ENCODE measurements around the gene MINPP1.

MINPP1 gene

DNA sequence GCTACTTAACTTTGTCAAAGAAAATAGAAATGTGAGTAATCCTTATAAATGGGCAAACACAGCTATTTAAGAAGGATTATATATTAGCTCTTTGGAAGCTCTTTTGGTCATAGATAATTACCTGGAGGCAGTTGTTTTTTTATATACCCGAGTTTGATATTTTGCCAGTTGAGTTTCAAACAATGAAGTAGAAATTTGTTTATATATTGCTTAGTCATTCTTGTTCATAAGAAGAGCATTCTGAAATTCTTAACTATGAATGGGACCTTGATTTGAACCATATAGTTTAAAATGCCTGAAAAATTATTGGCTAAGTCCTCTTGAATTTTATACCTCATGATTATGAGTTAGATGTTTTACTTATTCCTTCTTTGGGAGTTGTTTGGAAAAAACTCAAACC is 36.4 kb downstream of the MINPP1 start:
- peaks cover 28% of the 10 kb centered on the region for H3K4me1 Mint-ChIP-seq (ENCODE audit: low read depth)
- no peak for DNase-seq
- peaks cover 10% of the 10 kb centered on the region for H3K9me3 Mint-ChIP-seq
- H3K27ac Mint-ChIP-seq: no peak overlapping the region
- no peak overlapping the region for H3K4me3 Mint-ChIP-seq
- H3K36me3 Mint-ChIP-seq (ENCODE audit: low read depth): peaks cover 63% of the 10 kb centered on the region
- no peaks in the 10 kb centered on the region for H3K27me3 Mint-ChIP-seq

DNA sequence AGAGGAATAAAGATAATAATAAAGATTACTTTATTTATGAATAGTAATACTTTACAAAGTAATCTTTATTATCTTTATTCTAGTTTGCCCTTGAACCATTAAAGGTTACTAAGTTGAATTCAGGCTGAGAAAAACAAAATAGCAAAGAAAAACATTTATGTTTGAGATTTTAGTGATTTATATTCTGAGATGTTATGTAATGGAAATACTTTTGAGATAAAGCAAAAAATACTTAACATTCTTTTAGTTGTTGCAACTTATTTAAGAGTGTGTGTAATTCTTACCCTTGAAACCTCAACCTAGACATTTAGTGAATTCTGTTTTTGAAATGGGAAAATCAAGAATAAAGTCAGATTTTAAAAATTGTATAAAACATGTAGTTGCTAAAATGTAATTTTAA is 40.0 kb downstream of the MINPP1 start:
- Mint-ChIP-seq H3K36me3 (ENCODE audit: low read depth) (peaks cover 59% of the 10 kb centered on the region), H3K4me3 (no peak overlapping the region), H3K27ac (no peak overlapping the region), H3K9me3 (peaks cover 10% of the 10 kb centered on the region), H3K27me3 (no peaks in the 10 kb centered on the region), H3K4me1 (ENCODE audit: low read depth) (peaks cover 22% of the 10 kb centered on the region)
- no peak for DNase-seq

DNA sequence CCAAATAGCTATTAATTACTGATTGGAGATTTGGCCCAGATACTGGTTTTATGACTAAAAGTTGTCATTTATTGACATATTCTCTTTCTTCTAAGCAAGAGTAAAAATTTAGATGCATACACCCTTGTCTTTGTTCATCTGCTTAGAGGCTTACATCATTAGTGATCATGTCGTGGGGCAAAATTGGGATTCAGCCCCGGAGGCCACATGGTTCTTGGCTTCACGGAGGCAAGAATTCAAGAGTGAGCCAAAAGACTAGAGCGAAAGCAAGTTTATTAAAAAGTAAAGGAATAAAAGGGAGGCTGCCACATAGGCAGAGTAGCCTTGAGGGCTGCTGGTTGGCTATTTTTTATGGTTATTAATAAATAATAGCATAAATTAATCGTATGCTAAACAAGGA is 41.1 kb downstream of the MINPP1 start:
- Mint-ChIP-seq H3K9me3 (peaks cover 10% of the 10 kb centered on the region), H3K27ac (no peak overlapping the region), H3K36me3 (ENCODE audit: low read depth) (peaks cover 52% of the 10 kb centered on the region), H3K4me3 (no peak overlapping the region), H3K4me1 (ENCODE audit: low read depth) (peaks cover 22% of the 10 kb centered on the region), H3K27me3 (no peaks in the 10 kb centered on the region)
- no peak for DNase-seq

DNA sequence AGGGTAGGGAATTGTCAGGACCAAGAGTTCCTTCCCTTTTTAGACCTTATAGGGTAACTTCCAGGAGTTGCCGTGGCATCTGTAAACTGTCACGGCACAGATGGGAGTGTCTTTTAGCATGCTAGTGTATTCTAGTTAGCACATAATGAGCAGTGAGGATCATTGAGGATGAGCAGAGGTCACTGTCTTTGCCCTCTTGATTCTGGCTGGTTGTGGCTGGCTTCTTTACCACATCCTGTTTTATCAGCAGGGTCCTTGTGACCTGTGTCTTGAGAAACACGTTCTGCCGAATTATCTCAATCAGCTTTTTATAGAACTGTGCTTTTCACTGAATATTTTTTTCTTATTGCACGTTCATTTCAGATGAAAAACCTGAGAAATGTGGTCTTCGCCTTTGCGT is 41.5 kb downstream of the MINPP1 start:
- H3K4me3 Mint-ChIP-seq: no peak overlapping the region
- no peak for DNase-seq
- H3K36me3 Mint-ChIP-seq (ENCODE audit: low read depth): peaks cover 48% of the 10 kb centered on the region
- H3K4me1 Mint-ChIP-seq (ENCODE audit: low read depth): peaks cover 26% of the 10 kb centered on the region
- no peak overlapping the region for H3K27ac Mint-ChIP-seq
- no peaks in the 10 kb centered on the region for H3K27me3 Mint-ChIP-seq
- H3K9me3 Mint-ChIP-seq: peaks cover 10% of the 10 kb centered on the region

DNA sequence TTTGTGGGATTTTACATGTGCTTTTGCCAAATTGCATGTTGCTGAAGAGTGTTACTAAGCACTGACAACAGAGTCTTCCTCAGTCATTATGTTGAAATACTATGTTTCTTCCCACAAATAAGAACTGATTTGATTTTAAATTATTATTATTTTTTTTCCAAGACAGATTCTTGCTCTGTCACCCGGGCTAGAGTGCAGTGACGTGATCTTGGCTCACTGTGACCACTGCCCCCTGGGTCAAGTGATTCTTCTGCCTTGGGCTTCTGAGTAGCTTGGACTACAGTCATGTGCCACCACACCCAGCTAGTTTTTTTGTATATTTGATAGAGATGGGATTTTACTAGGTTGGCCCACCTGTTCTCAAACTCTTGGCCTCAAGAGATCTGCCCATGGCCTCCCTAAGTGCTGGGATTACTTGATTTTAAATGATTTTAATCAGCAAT is 42.3 kb downstream of the MINPP1 start:
- Mint-ChIP-seq H3K4me1 (ENCODE audit: low read depth) (peaks cover 27% of the 10 kb centered on the region), H3K27ac (no peak overlapping the region), H3K9me3 (peaks cover 10% of the 10 kb centered on the region), H3K36me3 (ENCODE audit: low read depth) (peaks cover 41% of the 10 kb centered on the region), H3K27me3 (no peaks in the 10 kb centered on the region), H3K4me3 (no peak overlapping the region)
- no peak for DNase-seq

DNA sequence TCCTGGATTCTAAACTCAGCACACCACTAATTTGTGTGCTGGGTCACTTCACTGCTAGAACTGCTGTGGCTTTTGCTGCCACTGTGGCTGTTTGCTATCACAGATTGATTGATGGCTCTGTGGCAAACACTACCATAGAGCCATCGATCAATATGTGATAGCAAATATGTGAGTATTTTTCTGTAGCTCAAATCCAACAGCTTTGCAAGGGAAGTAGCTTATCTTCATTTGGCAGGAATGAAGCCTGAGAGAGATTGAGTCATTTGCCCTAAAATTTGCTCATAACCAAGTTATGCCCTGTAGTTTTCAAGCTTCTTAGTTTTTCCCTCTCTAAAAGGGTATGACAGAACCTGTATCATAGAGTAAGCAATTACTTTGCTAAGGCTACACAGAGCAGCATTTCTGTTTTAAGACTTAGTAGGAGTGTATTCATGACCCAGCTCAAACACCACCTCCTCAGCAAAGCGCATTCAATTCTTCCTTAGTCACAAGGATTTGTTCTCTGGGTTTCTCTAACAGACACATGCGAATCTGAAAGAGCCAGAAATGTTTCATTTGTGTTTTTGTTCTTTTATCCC is 43.1 kb downstream of the MINPP1 start:
- Mint-ChIP-seq H3K27me3 (no peaks in the 10 kb centered on the region), H3K4me3 (no peak overlapping the region), H3K4me1 (ENCODE audit: low read depth) (peaks cover 28% of the 10 kb centered on the region), H3K27ac (no peak overlapping the region), H3K9me3 (peaks cover 5% of the 10 kb centered on the region), H3K36me3 (ENCODE audit: low read depth) (peaks cover 41% of the 10 kb centered on the region)
- no peak for DNase-seq

DNA sequence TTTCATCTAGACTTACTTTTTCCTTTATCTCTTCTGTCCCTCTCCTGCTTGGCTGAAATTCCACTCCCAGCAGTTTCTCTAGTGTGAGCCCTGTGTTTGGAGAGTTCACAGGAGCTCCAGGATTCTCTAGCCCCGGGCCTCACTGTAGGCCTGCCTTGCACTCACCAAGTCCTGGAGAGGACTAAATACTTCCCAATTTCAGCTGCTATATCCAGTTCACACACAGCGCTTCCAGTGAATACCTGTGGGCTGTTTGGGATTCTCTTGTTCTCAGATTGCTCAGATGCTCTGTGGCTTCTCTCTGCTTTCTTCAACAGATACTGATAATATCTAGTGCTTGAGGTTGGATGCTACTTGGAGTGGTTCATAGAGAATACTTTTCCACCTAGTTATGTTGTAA is 46.0 kb downstream of the MINPP1 start:
- Mint-ChIP-seq H3K27ac (no peak overlapping the region), H3K36me3 (ENCODE audit: low read depth) (peaks cover 39% of the 10 kb centered on the region), H3K4me1 (ENCODE audit: low read depth) (peaks cover 27% of the 10 kb centered on the region), H3K27me3 (no peaks in the 10 kb centered on the region), H3K4me3 (no peak overlapping the region), H3K9me3 (no peaks in the 10 kb centered on the region)
- DNase-seq: no peak

DNA sequence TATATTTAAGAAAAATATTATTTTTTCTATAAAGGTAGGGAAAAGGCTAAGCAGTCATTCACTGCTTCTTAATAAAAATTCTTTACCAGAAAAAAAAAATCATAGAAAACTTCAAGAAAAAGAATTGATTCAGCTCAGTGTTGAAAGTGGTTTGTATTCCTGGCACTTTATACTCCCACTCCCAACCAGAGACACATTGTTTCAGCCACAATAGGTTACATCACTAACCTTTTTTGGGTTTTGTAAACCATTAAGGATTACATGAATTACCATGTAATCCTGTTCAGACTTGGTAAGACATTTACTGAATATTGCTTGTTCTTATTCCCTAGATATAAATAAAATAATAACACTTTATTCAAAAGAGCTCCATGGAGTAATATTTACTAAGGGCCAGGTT is 46.6 kb downstream of the MINPP1 start:
- Mint-ChIP-seq H3K36me3 (ENCODE audit: low read depth) (peaks cover 38% of the 10 kb centered on the region), H3K27me3 (no peaks in the 10 kb centered on the region), H3K4me3 (no peak overlapping the region), H3K9me3 (no peaks in the 10 kb centered on the region), H3K4me1 (ENCODE audit: low read depth) (peaks cover 23% of the 10 kb centered on the region), H3K27ac (no peak overlapping the region)
- DNase-seq: no peak

DNA sequence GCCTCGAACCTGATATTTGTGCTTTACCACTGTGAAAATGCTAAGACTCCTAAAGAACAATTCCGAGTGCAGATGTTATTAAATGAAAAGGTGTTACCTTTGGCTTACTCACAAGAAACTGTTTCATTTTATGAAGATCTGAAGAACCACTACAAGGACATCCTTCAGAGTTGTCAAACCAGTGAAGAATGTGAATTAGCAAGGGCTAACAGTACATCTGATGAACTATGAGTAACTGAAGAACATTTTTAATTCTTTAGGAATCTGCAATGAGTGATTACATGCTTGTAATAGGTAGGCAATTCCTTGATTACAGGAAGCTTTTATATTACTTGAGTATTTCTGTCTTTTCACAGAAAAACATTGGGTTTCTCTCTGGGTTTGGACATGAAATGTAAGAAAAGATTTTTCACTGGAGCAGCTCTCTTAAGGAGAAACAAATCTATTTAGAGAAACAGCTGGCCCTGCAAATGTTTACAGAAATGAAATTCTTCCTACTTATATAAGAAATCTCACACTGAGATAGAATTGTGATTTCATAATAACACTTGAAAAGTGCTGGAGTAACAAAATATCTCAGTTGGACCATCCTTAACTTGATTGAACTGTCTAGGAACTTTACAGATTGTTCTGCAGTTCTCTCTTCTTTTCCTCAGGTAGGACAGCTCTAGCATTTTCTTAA is 47.7 kb downstream of the MINPP1 start:
- no peak overlapping the region for H3K27ac Mint-ChIP-seq
- H3K36me3 Mint-ChIP-seq (ENCODE audit: low read depth): peaks cover 31% of the 10 kb centered on the region

DNA sequence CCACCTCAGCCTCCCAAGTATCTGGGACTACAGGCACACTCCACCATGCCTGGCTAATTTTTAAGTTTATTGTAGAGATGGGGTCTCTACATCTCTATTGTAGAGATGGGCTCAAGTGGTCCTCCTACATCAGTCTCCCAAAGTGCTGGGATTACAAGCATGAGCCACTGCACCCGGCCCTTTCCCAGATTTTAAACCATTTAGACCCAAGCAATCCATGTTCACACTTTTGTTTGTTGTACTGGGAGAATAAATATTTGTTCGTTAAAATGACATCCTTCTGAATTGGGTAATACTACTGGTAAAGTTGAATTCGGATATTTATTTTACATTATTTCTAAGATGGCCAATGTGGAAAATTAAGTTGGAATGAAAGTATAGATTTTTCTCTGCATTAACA is 52.7 kb downstream of the MINPP1 start:
- Mint-ChIP-seq H3K36me3 (ENCODE audit: low read depth) (peaks cover 17% of the 10 kb centered on the region), H3K4me1 (ENCODE audit: low read depth) (peaks cover 6% of the 10 kb centered on the region), H3K4me3 (no peak overlapping the region), H3K27me3 (peaks cover 4% of the 10 kb centered on the region), H3K27ac (no peak overlapping the region), H3K9me3 (peaks cover 1% of the 10 kb centered on the region)
- DNase-seq: no peak

More for the DNA sequence above, 47.7 kb downstream of the MINPP1 start:
- Mint-ChIP-seq H3K4me1 (ENCODE audit: low read depth) (peaks cover 23% of the 10 kb centered on the region), H3K9me3 (no peaks in the 10 kb centered on the region), H3K27me3 (no peaks in the 10 kb centered on the region), H3K4me3 (no peak overlapping the region)
- no peak for DNase-seq

DNA sequence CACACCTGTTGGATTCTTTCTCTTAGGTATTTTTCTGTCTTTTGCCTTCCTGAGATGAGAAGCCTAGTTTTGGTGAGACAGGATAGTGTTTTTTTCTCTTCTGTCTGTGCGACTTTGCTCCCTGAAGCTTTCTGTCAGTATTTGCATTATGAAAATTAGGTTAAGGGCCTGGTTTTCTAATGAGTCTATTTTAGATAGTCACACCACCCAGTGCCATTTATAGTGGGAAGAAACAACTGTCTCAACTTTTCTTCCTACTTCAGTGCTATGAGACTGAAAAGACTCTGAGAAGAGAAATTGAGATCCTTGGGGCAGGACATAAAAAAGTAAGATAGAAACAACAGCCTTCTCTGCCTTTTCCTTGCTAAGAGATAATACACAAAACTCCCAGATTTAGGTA is 53.6 kb downstream of the MINPP1 start:
- H3K4me3 Mint-ChIP-seq: no peak overlapping the region
- peaks cover 9% of the 10 kb centered on the region for H3K27me3 Mint-ChIP-seq
- H3K36me3 Mint-ChIP-seq (ENCODE audit: low read depth): peaks cover 10% of the 10 kb centered on the region
- H3K27ac Mint-ChIP-seq: no peak overlapping the region
- DNase-seq: no peak
- H3K4me1 Mint-ChIP-seq (ENCODE audit: low read depth): peaks cover 6% of the 10 kb centered on the region
- peaks cover 9% of the 10 kb centered on the region for H3K9me3 Mint-ChIP-seq

DNA sequence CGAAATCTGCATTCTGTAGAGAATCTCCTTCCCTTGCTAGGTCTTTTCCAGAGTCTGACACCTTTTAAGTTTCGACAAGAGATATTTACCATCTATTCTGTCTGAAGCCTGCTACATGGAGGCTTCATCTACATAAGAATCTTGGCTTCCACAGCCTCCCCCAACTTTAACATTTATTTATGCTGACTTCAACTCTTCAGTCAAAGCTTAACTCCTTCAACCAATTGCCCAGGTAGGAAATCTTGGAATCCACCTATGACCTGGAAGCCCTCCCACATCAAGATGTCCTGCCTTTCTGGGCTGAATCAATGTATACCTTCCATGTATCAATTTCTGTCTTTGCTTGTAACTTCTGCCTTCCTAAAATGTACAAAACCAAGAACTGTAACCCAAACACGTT is 54.7 kb downstream of the MINPP1 start:
- H3K4me1 Mint-ChIP-seq (ENCODE audit: low read depth): peaks cover 6% of the 10 kb centered on the region
- DNase-seq: no peak
- peaks cover 9% of the 10 kb centered on the region for H3K27me3 Mint-ChIP-seq
- peaks cover 10% of the 10 kb centered on the region for H3K9me3 Mint-ChIP-seq
- H3K36me3 Mint-ChIP-seq (ENCODE audit: low read depth): peaks cover 4% of the 10 kb centered on the region
- no peak overlapping the region for H3K4me3 Mint-ChIP-seq
- no peak overlapping the region for H3K27ac Mint-ChIP-seq

DNA sequence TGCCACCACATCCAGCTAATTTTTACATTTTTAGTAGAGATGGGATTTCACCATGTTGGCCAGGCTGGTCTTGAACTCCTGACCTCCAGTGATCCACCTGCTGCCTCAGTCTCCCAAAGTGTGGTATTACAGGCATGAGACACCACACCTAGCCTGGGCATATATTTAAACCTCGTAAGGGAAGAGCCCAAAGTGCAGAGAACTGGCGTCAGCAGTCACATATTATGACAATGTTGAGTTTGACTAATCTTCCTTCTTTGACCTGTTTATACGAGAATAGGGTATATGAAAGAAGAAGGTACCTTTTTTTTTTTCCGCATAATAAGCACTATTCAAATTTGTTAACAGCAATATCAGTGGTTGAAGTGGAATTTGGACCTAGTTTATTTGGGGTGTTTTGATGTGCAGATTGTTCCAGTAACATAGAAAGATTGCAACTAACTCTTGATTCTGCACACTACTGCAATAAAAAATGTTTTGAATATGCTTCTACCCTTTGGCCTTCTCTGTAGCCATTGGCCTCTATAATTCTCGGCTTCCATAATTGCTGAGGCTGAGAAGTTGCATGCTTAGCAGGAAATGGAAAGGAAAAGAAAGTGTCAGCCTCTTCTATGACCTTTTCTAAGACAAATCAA is 55.9 kb downstream of the MINPP1 start:
- Mint-ChIP-seq H3K9me3 (peaks cover 21% of the 10 kb centered on the region), H3K4me1 (ENCODE audit: low read depth) (peaks cover 4% of the 10 kb centered on the region), H3K27ac (no peak overlapping the region), H3K27me3 (peaks cover 17% of the 10 kb centered on the region), H3K4me3 (no peak overlapping the region), H3K36me3 (ENCODE audit: low read depth) (no peaks in the 10 kb centered on the region)
- DNase-seq: no peak

DNA sequence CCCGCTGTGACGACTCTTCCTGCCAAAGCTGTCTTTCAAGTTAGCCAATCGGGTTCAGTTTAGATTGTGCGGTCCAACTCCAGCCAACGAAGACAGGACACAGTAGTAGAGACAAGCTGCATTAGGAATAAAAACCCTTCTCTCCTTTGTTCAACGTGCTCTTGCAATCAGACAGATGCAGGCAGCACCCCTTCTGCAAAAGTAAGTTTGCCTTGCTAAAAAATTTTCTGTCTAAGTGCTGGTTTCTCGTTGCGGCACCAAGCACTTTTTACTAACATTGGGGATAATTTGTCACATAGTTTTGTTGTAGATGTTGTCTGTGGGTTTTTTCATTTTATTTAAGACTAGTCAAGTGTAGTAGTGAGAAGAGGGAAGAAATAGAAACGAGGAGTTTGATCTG is 58.1 kb downstream of the MINPP1 start:
- no peaks in the 10 kb centered on the region for H3K4me1 Mint-ChIP-seq (ENCODE audit: low read depth)
- H3K27me3 Mint-ChIP-seq: peaks cover 31% of the 10 kb centered on the region
- DNase-seq: no peak
- no peaks in the 10 kb centered on the region for H3K36me3 Mint-ChIP-seq (ENCODE audit: low read depth)
- peaks cover 25% of the 10 kb centered on the region for H3K9me3 Mint-ChIP-seq
- no peak overlapping the region for H3K4me3 Mint-ChIP-seq
- H3K27ac Mint-ChIP-seq: no peak overlapping the region

DNA sequence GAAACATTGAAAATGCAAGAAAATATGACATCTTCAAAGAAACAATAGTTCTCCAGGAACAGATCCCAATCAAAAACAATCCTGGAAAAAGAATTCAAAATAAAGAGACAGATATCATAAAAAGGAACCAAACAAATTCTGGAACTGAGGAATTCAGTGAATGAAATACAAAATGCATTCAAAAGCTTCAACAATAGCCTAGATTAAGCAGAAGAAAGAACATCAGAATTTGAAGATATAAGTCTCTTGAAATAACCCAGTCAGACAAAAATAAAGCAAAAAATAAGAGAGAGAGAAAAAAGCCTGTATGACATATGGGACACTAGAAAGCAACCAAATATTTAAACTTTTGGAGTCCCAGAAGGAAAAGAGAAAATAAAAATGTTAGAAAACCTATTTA is 60.3 kb downstream of the MINPP1 start:
- Mint-ChIP-seq H3K4me3 (no peak overlapping the region), H3K36me3 (ENCODE audit: low read depth) (no peaks in the 10 kb centered on the region), H3K27ac (no peak overlapping the region), H3K4me1 (ENCODE audit: low read depth) (no peaks in the 10 kb centered on the region), H3K9me3 (peaks cover 25% of the 10 kb centered on the region), H3K27me3 (peaks cover 48% of the 10 kb centered on the region)
- DNase-seq: no peak

Measured in activated T-cell treated with anti-CD3 and anti-CD28 coated beads, Interleukin-2, amount 50 U/mL, for 24 hours (primary cell).